SU-DHL-6 (cell line): ENCODE results near the gene GSTM2.

Experiments
- H2AFZ ChIP-seq: fragments of 200-600 bp; sonication (generic); 2 replicates; pipeline ENCODE4 v1.6.1; 2014; ENCODE audit warnings: low read depth, mild to moderate bottlenecking, moderate library complexity, mixed read lengths, antibody characterized with exemption, low read length; ENCODE audit not compliant: severe bottlenecking
- H3F3A ChIP-seq: fragments of 200-600 bp; shearing (Covaris generic); 2 replicates; pipeline ENCODE4 v1.6.0; 2016; ENCODE audit warnings: antibody characterized with exemption, mild to moderate bottlenecking; ENCODE audit not compliant: insufficient read depth
- H3K27ac ChIP-seq: fragments of 200-600 bp; sonication (generic); 2 replicates; pipeline ENCODE4 v1.5.1; 2016; ENCODE audit warnings: low read depth, mild to moderate bottlenecking, low read length, moderate library complexity, mixed read lengths
- H3K27me3 ChIP-seq: fragments of 200-600 bp; sonication (generic), shearing (Covaris generic); 2 replicates; pipeline ENCODE4 v1.6.0; 2014; ENCODE audit warnings: mild to moderate bottlenecking, low read length
- H3K36me3 ChIP-seq: fragments of 200-600 bp; sonication (generic); 2 replicates; pipeline ENCODE4 v1.6.1; 2014; ENCODE audit warnings: mild to moderate bottlenecking, low read length, mixed read lengths
- H3K4me2 ChIP-seq: fragments of 300-600, 200-600 bp; shearing (Covaris generic), sonication (generic); 2 replicates; pipeline ENCODE4 v1.6.0; 2014; ENCODE audit warnings: low read length, low read depth, mild to moderate bottlenecking; ENCODE audit not compliant: poor library complexity, severe bottlenecking
- H3K4me3 ChIP-seq: fragments of 200-600 bp; sonication (generic); 2 replicates; pipeline ENCODE4 v1.5.1; 2014; ENCODE audit warnings: antibody characterized with exemption, low read length, mild to moderate bottlenecking, mixed read lengths; ENCODE audit not compliant: insufficient read depth, poor library complexity, severe bottlenecking
- H3K79me2 ChIP-seq: fragments of 200-600 bp; sonication (generic); 2 replicates; pipeline ENCODE4 v1.6.1; 2014; ENCODE audit warnings: mild to moderate bottlenecking, low read length, moderate library complexity; ENCODE audit not compliant: insufficient read depth
- H3K9ac ChIP-seq: fragments of 200-600 bp; sonication (generic); 2 replicates; pipeline ENCODE4 v1.7.0; 2014; ENCODE audit warnings: mild to moderate bottlenecking, low read length
- H3K9me2 ChIP-seq: fragments of 200-600 bp; sonication (generic); replicated peaks from 2 replicates; pipeline ENCODE4 v1.6.1; 2014; ENCODE audit warnings: low read length; ENCODE audit not compliant: insufficient read depth
- H3K9me3 ChIP-seq: fragments of 200-600 bp; sonication (generic); 2 replicates; pipeline ENCODE4 v1.6.1; 2014; ENCODE audit warnings: low read length, mixed read lengths; ENCODE audit not compliant: insufficient read depth
- H4K20me1 ChIP-seq: fragments of 200-600 bp; sonication (generic); 2 replicates; pipeline ENCODE4 v1.6.1; 2014; ENCODE audit warnings: low read depth, mild to moderate bottlenecking, antibody characterized with exemption, low read length, moderate library complexity, mixed read lengths
- EZH2phosphoT487 ChIP-seq: fragments of 200-600 bp; sonication (generic), shearing (Covaris generic); conservative IDR thresholded peaks from 2 replicates; pipeline ENCODE4 v1.6.1; 2018; ENCODE audit warnings: mild to moderate bottlenecking, antibody characterized with exemption, low read length, moderate library complexity, mixed read lengths
- TF ChIP-seq, protein P1 (sequence below): fragments of 200-600 bp; sonication (generic); IDR thresholded peaks from one replicate; pipeline ENCODE4 v1.5.1; 2017; ENCODE audit warnings: antibody characterized with exemption, mild to moderate bottlenecking, low read length, moderate library complexity; ENCODE audit not compliant: insufficient read depth, poor library complexity, severe bottlenecking

The GSTM2 gene

DNA sequence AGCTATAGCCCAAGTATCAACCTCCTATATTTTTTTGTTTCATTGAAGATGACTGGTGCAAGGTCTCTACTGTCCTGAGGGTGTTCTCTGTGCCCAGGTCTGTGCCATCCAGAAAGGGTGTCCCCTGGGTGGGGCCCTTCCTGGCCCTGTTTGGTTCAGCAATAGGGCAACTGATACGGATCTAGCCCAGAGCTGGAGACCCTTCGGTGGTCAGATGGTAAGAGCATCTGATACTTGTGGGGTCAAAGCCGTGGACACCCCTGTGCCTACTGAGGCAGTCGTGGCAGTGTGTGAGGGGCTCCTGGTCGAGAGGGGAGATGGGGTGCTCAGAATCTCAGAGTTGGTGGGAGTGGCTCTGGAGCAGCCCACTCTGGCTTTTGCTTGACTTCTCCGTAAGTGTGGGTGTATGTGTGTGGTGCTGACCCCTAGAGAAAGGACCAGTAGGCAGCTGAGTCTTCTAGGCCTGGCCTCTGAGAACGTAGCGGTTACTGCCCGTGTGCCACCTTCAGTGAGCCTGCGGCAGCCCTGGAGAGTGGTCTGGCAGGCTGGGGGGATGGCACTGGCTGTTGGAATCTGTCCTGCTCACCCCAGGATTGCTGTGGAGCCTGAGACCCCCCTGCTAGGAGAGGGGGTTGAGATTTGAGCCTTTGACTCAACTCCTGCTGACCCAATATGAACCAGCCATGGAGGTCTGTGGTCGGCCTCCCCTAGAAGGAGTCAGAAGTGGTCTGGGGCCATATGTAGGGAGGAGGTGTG is 45.5 kb upstream of the GSTM2 start:
- peaks cover 25% of the 10 kb centered on the region; the same call in 1 of the 2 replicates for H3K79me2 ChIP-seq
- no peaks in the 10 kb centered on the region for H3K9me3 ChIP-seq
- no peak overlapping the region for H3K27ac ChIP-seq
- no peak overlapping the region for H3K4me3 ChIP-seq
- H3K9ac ChIP-seq = no peak overlapping the region; the same call in 1 of the 2 replicates
- no peaks in the 10 kb centered on the region for H3K27me3 ChIP-seq
- TF ChIP-seq, protein P1, sequence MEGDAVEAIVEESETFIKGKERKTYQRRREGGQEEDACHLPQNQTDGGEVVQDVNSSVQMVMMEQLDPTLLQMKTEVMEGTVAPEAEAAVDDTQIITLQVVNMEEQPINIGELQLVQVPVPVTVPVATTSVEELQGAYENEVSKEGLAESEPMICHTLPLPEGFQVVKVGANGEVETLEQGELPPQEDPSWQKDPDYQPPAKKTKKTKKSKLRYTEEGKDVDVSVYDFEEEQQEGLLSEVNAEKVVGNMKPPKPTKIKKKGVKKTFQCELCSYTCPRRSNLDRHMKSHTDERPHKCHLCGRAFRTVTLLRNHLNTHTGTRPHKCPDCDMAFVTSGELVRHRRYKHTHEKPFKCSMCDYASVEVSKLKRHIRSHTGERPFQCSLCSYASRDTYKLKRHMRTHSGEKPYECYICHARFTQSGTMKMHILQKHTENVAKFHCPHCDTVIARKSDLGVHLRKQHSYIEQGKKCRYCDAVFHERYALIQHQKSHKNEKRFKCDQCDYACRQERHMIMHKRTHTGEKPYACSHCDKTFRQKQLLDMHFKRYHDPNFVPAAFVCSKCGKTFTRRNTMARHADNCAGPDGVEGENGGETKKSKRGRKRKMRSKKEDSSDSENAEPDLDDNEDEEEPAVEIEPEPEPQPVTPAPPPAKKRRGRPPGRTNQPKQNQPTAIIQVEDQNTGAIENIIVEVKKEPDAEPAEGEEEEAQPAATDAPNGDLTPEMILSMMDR = no peak
- TF ChIP-seq EZH2phosphoT487 = no peak
- peak overlapping the region; percentile 85 for H3K4me2 ChIP-seq
- H3F3A ChIP-seq = peaks cover 17% of the 10 kb centered on the region
- no peaks in the 10 kb centered on the region for H4K20me1 ChIP-seq
- no peaks in the 10 kb centered on the region for H3K9me2 ChIP-seq
- no peaks in the 10 kb centered on the region for H3K36me3 ChIP-seq
- no peak overlapping the region for H2AFZ ChIP-seq

DNA sequence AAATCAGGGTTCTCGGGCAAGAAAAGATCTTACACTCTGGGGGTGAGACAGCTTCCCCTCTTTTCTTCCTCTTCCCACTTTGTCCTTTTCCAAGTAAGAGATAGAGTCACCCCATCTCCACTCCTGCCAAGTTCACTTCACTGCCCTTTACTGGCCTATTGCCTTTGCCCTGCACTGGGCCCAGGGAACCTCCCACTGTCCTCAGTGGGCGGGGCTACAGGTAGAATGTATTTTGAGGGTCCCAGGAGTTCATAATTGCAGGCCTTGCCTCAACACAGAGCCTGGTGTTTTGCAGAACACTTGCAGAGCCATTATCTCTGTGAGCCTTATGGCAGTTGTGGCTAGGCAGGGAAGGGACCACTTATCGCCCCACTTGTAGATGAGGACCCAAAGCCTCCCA is 45.0 kb upstream of the GSTM2 start:
- Histone ChIP-seq H3K9ac (no peak overlapping the region), H3K4me3 (no peak overlapping the region)

DNA sequence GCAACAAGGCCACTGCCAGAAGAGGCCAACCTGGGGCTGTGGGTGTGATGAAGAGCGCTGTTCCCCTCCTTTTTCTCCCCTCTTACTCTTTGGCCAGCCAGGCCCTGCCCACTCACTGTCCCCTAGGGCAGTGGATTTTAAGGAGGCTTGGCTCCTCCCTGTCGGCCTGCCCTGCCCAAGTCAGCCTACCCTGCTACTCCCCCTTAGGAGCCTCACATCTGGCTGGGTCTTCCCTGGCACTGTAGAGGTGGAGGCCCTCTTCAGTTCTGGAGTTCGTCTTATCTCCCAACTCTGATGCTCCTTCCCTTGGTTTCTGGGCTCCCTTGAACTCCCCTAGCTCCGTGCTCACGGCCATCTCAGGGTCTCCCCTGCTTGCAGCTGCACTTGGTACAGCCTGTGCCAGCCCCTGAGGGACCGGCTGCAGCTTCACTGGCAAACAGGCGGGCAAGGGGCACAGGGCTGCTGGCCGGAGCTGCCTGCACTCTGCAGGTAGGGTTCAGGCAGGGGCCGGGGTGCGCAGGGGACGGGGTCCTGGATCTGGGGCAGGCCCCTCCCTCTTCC is 44.2 kb upstream of the GSTM2 start:
- Histone ChIP-seq H3K4me3 (peak overlapping the region; percentile 8), H2AFZ (no peak overlapping the region), H3K9ac (peak overlapping the region; percentile 28; the same call in 1 of the 2 replicates), H3K9me3 (no peaks in the 10 kb centered on the region), H3K27ac (no peak overlapping the region), H3K27me3 (no peaks in the 10 kb centered on the region), H3F3A (peaks cover 7% of the 10 kb centered on the region), H3K4me2 (peak overlapping the region; percentile 29), H3K79me2 (peaks cover 25% of the 10 kb centered on the region; the same call in 1 of the 2 replicates), H3K9me2 (no peaks in the 10 kb centered on the region), H4K20me1 (no peaks in the 10 kb centered on the region), H3K36me3 (no peaks in the 10 kb centered on the region)
- TF ChIP-seq, protein P1 = no peak
- TF ChIP-seq EZH2phosphoT487 = no peak

More for the DNA sequence above, 45.0 kb upstream of the GSTM2 start:
- Histone ChIP-seq H3K4me2 (peak overlapping the region; percentile 29), H2AFZ (no peak overlapping the region), H3K9me2 (no peaks in the 10 kb centered on the region), H4K20me1 (no peaks in the 10 kb centered on the region), H3K27me3 (no peaks in the 10 kb centered on the region), H3K9me3 (no peaks in the 10 kb centered on the region), H3K36me3 (no peaks in the 10 kb centered on the region), H3F3A (peaks cover 15% of the 10 kb centered on the region), H3K79me2 (peaks cover 25% of the 10 kb centered on the region; the same call in 1 of the 2 replicates), H3K27ac (no peak overlapping the region)
- no peak for TF ChIP-seq EZH2phosphoT487
- TF ChIP-seq, protein P1 = no peak
